Tibial nerve (tissue), 4 donors: ENCODE data around the gene SLC5A11. TPM values are rescaled to one million over a fixed set of nuclear protein-coding genes. Genes with fewer than 3 reads are reported as not detected.

ENCODE experiments used
- DNase-seq, 2 donors: peaks; one replicate each; pipeline ENCODE4 v3.0.0-alpha.2; 2019; ENCODE audit warnings: low spot score in 2 of 2
- H3K27ac ChIP-seq, 4 donors: fragments of 200-600 bp; sonication (generic) in 3 of 4; one replicate each; pipeline ENCODE4 v1.5.1; 2017 to 2019; ENCODE audit warnings: mild to moderate bottlenecking in 1 of 4
- H3K27me3 ChIP-seq, 2 donors: fragments of 200-600 bp; sonication (generic) in 1 of 2; one replicate each; pipeline versions ENCODE4 v1.5.1 to v1.6.0; 2017 to 2019
- H3K36me3 ChIP-seq, 3 donors: fragments of 200-600 bp; sonication (generic); one replicate each; pipeline ENCODE4 v1.5.1; 2018 to 2019
- H3K4me1 ChIP-seq, 4 donors: fragments of 200-600 bp; sonication (generic) in 3 of 4; one replicate each; pipeline ENCODE4 v1.5.1; 2017 to 2019
- H3K4me3 ChIP-seq, 4 donors: fragments of 200-600 bp; sonication (generic) in 3 of 4; one replicate each; pipeline ENCODE4 v1.5.1; 2017 to 2019; ENCODE audit warnings: mild to moderate bottlenecking in 1 of 4, moderate library complexity in 1 of 4
- H3K9me3 ChIP-seq, 4 donors: fragments of 200-600 bp; sonication (generic) in 3 of 4; one replicate each; pipeline ENCODE4 v1.5.1; 2017 to 2019
- EP300 ChIP-seq, 2 donors: sonication (generic); formaldehyde crosslinking; IDR thresholded peaks; one replicate each; pipeline ENCODE4 v1.6.1; 2017; ENCODE audit warnings: antibody characterized with exemption in 2 of 2, mild to moderate bottlenecking in 1 of 2
- POLR2A ChIP-seq, 2 donors: fragments of 450-650 bp; IDR thresholded peaks; one replicate each; pipeline ENCODE4 v1.6.1; 2017; ENCODE audit warnings: antibody characterized with exemption in 2 of 2, mild to moderate bottlenecking in 2 of 2, moderate library complexity in 2 of 2
- WGBS, 2 donors: methylation state at CpG; one replicate each; pipeline ENCODE4 v1.1.5; 2018; 5-methylcytosine and 5-hydroxymethylcytosine counted together
- total RNA-seq, 4 donors: library from RNA; depleted of rRNA; stranded (reverse); fragments of >200 nt; gene quantifications; one replicate each; pipeline ENCODE4 v1.1.0, GENCODE V29; 2016
- TF ChIP-seq, protein P1 (sequence below), 5 experiments: fragments of 200-600 bp in 3 of 5; fragments of 450-650 bp in 2 of 5; sonication (generic) in 3 of 5; IDR thresholded peaks; one replicate each; pipeline ENCODE4 v1.5.1; 2016 to 2019; ENCODE audit warnings: antibody characterized with exemption in 5 of 5, mild to moderate bottlenecking in 3 of 5, moderate library complexity in 2 of 5

Gene SLC5A11
- total RNA-seq, 4 donors from 2014 or later: not detected

DNA sequence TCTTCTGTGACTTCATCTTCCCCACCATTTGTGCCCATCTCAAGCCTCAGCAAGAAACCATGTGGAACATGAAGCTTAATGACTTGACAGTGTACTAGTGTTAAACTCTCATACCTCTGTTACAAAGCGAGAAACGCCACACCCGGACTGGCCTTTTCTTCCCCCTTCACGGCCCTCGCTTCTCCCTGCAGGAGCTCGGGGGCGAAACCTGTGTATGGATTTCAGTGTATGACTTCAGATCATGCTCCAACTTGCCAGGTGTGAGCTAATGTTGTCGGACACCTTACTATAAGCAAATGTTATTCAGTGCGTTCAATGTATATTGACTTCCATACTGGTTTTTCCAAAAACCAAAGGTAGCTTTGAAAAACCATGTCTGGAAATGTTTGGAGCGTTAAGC is 20.1 kb upstream of the SLC5A11 start:
- no peaks in the 10 kb centered on the region for H3K27me3 ChIP-seq
- no peaks in the 10 kb centered on the region for H3K9me3 ChIP-seq
- H3K27ac ChIP-seq: no peak overlapping the region
- WGBS, 2 donors: 83 to 87% methylated on average over 10 of the region's 10 CpGs
- no peak overlapping the region for H3K4me3 ChIP-seq
- H3K4me1 ChIP-seq: no peaks in the 10 kb centered on the region
- H3K36me3 ChIP-seq: peaks cover 8 to 90% (median 9%) of the 10 kb centered on the region in 3 donors
- TF ChIP-seq POLR2A (IDR thresholded peaks at IDR 0.05) (no peak), EP300 (IDR thresholded peaks at IDR 0.05) (no peak)
- TF ChIP-seq, protein P1, sequence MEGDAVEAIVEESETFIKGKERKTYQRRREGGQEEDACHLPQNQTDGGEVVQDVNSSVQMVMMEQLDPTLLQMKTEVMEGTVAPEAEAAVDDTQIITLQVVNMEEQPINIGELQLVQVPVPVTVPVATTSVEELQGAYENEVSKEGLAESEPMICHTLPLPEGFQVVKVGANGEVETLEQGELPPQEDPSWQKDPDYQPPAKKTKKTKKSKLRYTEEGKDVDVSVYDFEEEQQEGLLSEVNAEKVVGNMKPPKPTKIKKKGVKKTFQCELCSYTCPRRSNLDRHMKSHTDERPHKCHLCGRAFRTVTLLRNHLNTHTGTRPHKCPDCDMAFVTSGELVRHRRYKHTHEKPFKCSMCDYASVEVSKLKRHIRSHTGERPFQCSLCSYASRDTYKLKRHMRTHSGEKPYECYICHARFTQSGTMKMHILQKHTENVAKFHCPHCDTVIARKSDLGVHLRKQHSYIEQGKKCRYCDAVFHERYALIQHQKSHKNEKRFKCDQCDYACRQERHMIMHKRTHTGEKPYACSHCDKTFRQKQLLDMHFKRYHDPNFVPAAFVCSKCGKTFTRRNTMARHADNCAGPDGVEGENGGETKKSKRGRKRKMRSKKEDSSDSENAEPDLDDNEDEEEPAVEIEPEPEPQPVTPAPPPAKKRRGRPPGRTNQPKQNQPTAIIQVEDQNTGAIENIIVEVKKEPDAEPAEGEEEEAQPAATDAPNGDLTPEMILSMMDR (IDR thresholded peaks at IDR 0.05): no peak
- no peak for DNase-seq

DNA sequence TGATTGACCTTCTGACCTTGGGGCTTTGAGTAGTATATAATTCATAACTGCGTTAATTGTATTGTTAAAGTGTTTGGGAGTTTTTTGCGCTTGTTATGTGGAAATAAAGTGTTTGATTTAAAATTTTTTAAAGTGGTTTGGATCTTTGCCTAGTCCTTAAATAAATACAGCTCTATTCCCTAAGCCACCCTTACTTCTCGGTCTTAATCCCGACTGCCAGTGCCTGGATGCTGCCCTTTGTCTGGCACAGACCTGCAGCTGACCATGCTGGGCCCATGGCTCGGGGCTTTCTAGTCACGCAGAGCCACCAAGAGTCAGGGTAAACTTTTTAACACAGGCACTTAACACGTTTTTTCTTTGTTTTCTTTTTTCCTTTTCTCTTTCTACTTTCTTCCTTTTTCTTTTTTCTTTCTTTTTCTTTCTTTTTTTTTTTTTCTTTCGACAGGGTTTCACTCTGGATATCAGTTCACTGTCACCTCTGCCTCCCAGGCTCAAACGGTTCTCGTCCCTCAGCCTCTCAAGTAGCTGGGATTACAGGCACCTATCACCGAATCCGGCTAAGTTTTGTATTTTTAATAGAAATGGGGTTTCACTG is 19.6 kb upstream of the SLC5A11 start:
- TF ChIP-seq, protein P1 (IDR thresholded peaks at IDR 0.05): no peak
- TF ChIP-seq EP300 (IDR thresholded peaks at IDR 0.05): no peak
- no peak for TF ChIP-seq POLR2A (IDR thresholded peaks at IDR 0.05)
- 70 to 74% methylated on average over 12 of the region's 12 CpGs for WGBS, 2 donors
- no peaks in the 10 kb centered on the region for H3K4me1 ChIP-seq
- H3K9me3 ChIP-seq: no peaks in the 10 kb centered on the region
- peaks cover 8 to 85% (median 9%) of the 10 kb centered on the region in 3 donors for H3K36me3 ChIP-seq
- no peak for DNase-seq
- H3K27ac ChIP-seq: no peak overlapping the region
- no peak overlapping the region for H3K4me3 ChIP-seq
- no peaks in the 10 kb centered on the region for H3K27me3 ChIP-seq

DNA sequence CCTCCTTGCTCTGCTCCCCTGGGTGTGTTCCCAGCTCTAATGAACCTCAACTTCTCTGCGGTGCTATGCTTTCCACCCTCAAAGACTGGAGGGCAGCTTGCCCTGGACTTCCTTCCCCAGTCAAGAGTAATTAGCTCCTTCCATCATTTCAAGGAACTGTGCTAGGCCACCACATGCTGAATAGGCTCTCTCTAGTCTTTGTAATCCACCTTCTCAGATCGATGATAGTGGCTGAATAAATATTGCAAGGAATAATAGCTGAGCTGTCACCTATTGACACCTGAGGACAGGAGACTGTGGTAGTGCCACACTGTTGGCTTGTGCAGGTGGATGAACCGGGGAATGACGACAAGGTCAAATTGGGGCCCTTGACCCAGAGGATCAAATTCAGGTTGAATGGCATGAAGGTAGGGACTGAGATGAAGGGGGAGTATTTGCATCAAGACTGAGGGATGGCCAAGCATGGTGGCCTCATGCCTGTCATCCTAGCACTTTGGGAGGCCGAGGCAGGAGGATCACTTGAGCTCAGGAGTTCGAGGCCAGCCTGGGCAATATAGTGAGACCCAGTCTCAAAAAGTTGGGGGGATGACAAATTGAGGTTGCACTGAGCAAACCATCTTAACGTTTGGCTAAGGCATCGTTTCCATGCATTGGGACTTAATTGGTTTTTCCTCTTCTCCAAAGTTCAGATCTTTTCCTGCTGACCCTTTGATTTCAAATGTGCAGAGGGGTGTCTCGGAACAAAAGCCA is 18.8 kb upstream of the SLC5A11 start:
- H3K4me1 ChIP-seq: no peaks in the 10 kb centered on the region
- no peak overlapping the region for H3K27ac ChIP-seq
- WGBS, 2 donors: 94% methylated on average over 9 of the region's 9 CpGs
- DNase-seq: no peak
- H3K27me3 ChIP-seq: no peaks in the 10 kb centered on the region
- H3K36me3 ChIP-seq: peaks cover 5 to 79% (median 8%) of the 10 kb centered on the region in 3 donors
- no peaks in the 10 kb centered on the region for H3K9me3 ChIP-seq
- no peak overlapping the region for H3K4me3 ChIP-seq
- TF ChIP-seq, protein P1 (IDR thresholded peaks at IDR 0.05): no peak
- TF ChIP-seq POLR2A (IDR thresholded peaks at IDR 0.05) (no peak), EP300 (IDR thresholded peaks at IDR 0.05) (no peak)

DNA sequence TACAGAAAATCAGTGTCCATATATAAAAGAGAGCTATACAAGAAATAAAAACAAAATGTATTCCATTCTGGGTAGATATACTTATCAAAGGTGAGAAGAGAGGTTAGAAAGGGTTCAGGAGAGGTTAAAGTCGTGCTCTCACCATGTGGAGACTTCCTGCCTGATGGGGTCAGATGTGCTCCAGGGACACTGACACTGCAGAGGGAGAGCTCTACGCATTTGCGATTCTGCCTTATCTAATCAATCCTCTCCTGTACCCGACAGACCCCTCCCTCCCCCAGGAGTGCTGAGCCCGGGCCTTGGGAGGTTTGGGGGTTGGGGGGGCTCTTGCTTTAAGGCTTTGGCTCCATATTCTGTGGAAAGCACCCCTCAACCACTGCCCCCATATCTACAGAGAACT is 16.6 kb upstream of the SLC5A11 start:
- Histone ChIP-seq H3K4me1 (no peaks in the 10 kb centered on the region), H3K27ac (no peak overlapping the region), H3K4me3 (no peak overlapping the region), H3K36me3 (peaks cover 0 to 72% (median 0%) of the 10 kb centered on the region in 3 donors), H3K27me3 (no peaks in the 10 kb centered on the region), H3K9me3 (no peaks in the 10 kb centered on the region)
- TF ChIP-seq, protein P1 (IDR thresholded peaks at IDR 0.05): no peak
- no peak for TF ChIP-seq EP300 (IDR thresholded peaks at IDR 0.05)
- no peak for TF ChIP-seq POLR2A (IDR thresholded peaks at IDR 0.05)
- no peak for DNase-seq
- 61 to 73% methylated on average over 5 of the region's 5 CpGs for WGBS, 2 donors

DNA sequence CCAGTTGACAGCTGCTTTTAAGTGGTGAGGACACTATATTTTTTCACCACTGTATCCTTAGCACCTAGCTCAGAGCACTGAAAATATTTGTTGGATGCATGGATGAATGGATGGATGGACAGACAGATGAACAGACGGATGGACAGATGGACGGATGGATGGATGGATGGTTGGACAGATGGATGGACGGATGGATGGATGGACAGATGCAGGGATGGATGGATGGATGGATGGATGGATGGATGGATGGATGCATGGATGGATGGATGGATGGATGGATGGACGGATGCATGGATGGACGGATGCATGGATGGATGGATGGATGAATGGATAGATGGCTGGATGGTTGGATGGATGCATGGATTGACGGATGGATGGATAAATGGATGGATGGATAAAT is 12.4 kb upstream of the SLC5A11 start:
- no peaks in the 10 kb centered on the region for H3K27me3 ChIP-seq
- H3K27ac ChIP-seq: no peak overlapping the region
- DNase-seq: no peak
- H3K9me3 ChIP-seq: peaks cover 0 to 3% (median 0%) of the 10 kb centered on the region in 4 donors
- peaks cover 0 to 4% (median 0%) of the 10 kb centered on the region in 4 donors for H3K4me1 ChIP-seq
- H3K36me3 ChIP-seq: peaks cover 0 to 37% (median 0%) of the 10 kb centered on the region in 3 donors
- no peak overlapping the region for H3K4me3 ChIP-seq
- 93 to 95% methylated on average over 6 of the region's 6 CpGs for WGBS, 2 donors
- no peak for TF ChIP-seq EP300 (IDR thresholded peaks at IDR 0.05)
- TF ChIP-seq, protein P1 (IDR thresholded peaks at IDR 0.05): no peak
- no peak for TF ChIP-seq POLR2A (IDR thresholded peaks at IDR 0.05)
